Epithelial cell of esophagus (primary cell): ENCODE results near the gene TRPC4.

ENCODE experiments used
- DNase-seq: peaks from one replicate; pipeline ENCODE4 v3.0.0; 2010; ENCODE audit warnings: low read depth
- H3K4me3 ChIP-seq: 2 replicates; pipeline ENCODE4 v1.5.1; 2011; ENCODE audit warnings: mild to moderate bottlenecking, low read length, control low read depth
- TF ChIP-seq, protein P1 (sequence below): IDR thresholded peaks from 2 replicates; pipeline ENCODE4 v1.5.1; 2011; ENCODE audit warnings: low read depth, mild to moderate bottlenecking, low read length, control low read depth, inconsistent platforms; ENCODE audit not compliant: insufficient read depth; ENCODE audit errors: missing control alignments

Gene TRPC4

GRCh38 chr13:37690361-37690760 lies 179.2 kb downstream of the TRPC4 start:
- TF ChIP-seq, protein P1, sequence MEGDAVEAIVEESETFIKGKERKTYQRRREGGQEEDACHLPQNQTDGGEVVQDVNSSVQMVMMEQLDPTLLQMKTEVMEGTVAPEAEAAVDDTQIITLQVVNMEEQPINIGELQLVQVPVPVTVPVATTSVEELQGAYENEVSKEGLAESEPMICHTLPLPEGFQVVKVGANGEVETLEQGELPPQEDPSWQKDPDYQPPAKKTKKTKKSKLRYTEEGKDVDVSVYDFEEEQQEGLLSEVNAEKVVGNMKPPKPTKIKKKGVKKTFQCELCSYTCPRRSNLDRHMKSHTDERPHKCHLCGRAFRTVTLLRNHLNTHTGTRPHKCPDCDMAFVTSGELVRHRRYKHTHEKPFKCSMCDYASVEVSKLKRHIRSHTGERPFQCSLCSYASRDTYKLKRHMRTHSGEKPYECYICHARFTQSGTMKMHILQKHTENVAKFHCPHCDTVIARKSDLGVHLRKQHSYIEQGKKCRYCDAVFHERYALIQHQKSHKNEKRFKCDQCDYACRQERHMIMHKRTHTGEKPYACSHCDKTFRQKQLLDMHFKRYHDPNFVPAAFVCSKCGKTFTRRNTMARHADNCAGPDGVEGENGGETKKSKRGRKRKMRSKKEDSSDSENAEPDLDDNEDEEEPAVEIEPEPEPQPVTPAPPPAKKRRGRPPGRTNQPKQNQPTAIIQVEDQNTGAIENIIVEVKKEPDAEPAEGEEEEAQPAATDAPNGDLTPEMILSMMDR, result no peak
- DNase-seq, result peak; percentile 2
- no peak overlapping the region for H3K4me3 ChIP-seq

DNA sequence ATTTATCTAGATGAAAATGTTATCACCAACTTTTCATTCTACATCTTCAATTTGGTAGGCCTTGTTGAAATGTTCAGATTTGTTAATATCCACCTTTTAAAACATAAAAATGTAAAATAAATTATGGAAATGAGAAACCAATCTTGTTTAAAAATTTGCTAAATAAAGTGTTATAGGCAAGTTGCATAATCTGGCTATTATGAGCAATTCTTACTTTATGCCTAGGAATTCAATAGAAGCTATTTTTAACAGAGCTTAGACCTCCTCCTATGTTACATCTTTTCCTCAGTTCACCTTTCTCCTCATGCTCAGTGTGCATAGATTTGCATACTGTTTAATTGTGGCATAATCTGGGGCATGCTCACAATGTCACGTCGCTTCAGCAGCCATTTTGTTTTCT lies 183.1 kb downstream of the TRPC4 start:
- TF ChIP-seq, protein P1, result no peak
- DNase-seq, result no peak
- no peak overlapping the region for H3K4me3 ChIP-seq

DNA sequence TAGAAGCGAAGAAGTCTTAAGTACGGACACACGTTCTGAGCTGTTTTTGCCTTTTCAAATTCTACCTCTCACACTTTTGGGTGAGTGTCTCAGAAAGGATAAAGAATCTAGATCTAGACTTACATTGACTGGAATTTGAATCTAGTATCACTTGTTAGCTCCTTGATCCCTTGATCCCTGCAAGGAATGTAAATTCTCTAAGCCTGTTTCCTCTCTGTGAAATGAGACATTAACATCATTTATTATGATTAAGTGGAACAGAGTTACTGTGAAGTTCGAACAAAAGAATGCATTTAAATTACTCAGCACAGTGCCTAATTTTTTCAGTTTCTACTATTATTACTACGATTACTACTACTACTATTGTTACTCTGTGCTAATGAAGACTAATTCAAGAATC lies 184.4 kb downstream of the TRPC4 start:
- no peak overlapping the region for H3K4me3 ChIP-seq
- TF ChIP-seq, protein P1, result no peak
- DNase-seq, result no peak

- no peak overlapping the region for H3K4me3 ChIP-seq
- no peak for DNase-seq
- TF ChIP-seq, protein P1, result no peak
These were observed 187.1 kb downstream of the TRPC4 start for GRCh38 chr13:37682496-37682895.

DNA sequence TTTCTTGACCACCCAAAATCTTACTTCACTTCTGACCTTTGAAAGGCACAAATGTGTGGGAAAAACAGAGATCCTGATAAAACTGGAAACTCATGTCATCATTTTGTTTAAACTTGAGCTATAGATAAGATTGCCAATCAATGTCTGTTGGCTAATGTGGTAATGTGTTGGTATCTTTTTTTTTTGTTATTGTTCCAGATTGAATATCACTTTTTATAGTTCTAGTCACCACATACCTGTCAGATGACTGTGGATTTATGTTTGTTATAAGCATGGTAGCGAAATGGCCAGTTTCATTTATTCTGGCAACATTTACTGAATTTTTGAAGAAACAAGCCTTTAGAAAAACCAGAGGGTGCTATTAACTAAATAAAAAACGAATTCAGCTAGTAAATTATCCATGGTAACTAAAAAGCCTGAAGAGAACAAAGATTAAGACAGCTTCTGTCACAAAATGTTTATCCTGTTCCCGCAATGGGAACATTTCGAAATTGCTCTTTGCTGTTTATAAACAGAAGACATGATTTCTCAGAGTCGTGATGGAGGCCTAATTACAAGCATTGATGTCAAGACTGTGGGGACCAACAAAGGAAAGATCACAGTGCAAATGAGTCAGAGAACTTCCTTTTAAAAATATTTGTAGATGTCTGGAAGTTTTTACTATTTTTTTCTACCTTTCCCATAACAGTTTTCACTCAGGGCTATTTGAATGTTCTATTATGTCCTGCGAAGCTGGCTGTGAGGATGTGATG lies 188.1 kb downstream of the TRPC4 start:
- DNase-seq, result peak; percentile 4
- no peak overlapping the region for H3K4me3 ChIP-seq
- TF ChIP-seq, protein P1, result no peak

DNA sequence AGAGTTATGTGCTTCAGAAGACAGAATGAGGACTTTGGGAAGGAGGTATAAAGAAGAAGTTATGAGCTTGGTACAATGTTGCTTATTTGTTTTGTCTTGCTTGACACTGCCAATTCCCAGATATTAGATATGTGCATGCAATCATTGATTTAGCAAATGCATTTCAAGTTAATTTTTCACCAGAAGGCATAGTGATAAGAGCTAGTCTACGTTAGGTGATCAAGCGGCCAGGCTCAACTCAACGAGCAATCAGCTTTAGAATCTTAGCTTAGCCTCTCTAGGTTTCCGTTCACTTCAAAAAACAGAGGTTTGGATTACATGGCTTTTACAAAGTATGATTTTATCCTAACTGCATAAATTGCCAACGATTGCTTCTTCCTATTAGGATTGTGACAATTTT lies 189.4 kb downstream of the TRPC4 start:
- no peak overlapping the region for H3K4me3 ChIP-seq
- TF ChIP-seq, protein P1, result no peak
- DNase-seq, result no peak

DNA sequence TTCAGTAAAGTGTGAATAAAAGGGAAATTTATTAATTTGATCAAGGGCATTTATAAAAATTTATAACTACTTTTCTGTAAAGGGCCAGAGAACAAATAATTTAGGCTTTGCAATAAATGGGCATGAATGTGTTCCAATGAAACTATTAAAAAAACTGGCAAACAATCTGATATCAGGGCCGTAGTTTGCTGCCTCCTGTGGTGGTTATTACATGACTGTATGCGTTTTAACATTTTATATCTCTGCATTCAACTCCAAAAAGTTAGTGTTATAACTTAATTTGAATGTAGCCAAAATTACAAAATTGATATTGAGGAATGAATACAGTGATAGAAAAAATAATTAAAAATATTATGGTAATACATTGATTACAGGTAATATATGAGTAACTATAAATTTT lies 190.5 kb downstream of the TRPC4 start:
- no peak overlapping the region for H3K4me3 ChIP-seq
- TF ChIP-seq, protein P1, result no peak
- no peak for DNase-seq
